ENCODE data around the gene CGNL1.

- no peak for TF ChIP-seq EZH2phosphoT487 (IDR thresholded peaks at IDR 0.05; ENCODE audit: low read depth, severe bottlenecking, unreplicated experiment)
- TF ChIP-seq EZH2 (IDR thresholded peaks at IDR 0.05; ENCODE audit: borderline replicate concordance): no peak
- no peak for TF ChIP-seq CTCF (IDR thresholded peaks at IDR 0.05; ENCODE audit: poor library complexity)
These were observed 6.7 kb downstream of the CGNL1 start for GRCh38 chr15:57382969-57383368.

Measured in hepatocyte (in vitro differentiated cells).